HG03558 (cell line): ENCODE results near the gene FRAS1.
"Not testable (repeated sequence)": the region's sequence is repeated elsewhere in the genome, so short reads cannot be mapped to it uniquely, and the experiment has no call there.

ENCODE experiments used
- ATAC-seq: cut with Tn5 transposase; IDR thresholded peaks from one replicate; pipeline ENCODE4 v1.9.1; 2021; ENCODE audit warnings: moderate number of reproducible peaks; ENCODE audit not compliant: unreplicated experiment; ENCODE audit errors: extremely low read depth

FRAS1 gene

DNA sequence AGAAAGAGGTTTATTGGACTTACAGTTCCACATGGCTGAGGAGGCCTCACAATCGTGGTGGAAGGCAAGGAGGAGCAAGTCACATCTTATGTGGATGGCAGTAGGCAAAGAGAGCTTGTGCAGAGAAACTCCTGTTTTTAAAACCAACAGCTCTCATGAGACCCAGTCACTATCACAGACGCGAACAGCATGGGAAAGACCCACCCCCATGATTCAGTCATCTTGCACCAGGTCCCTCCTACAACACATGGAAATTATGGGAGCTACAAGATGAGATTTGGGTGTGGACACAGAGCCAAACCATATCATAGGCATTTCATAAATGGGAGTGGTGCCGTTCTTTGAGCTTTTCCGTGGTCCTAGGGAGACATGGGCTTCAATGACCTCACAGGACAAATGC is 35.2 kb downstream of the FRAS1 start:
- ATAC-seq, result not testable (repeated sequence)

DNA sequence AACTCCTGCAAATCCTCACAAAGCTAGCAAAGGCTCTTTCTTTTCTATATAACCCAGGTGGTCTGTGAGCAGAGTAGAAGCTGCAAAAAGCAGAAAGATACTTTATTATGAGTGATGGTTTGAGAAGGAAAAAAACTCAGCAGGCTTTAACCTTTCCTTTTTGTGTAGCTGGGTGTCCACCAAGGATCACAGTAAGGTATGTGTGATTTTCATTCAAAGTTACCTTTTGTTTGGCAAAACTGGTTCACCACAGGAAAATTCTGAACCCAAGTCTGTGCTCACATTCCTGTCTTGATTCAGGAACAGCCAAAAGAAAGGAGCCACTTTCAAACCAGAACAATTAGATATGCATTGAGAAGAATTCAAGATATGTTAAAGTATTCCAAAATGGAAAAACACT is 35.7 kb downstream of the FRAS1 start:
- no peak for ATAC-seq

GRCh38 chr4:78095081-78095480 is 38.0 kb downstream of the FRAS1 start:
- no peak for ATAC-seq

DNA sequence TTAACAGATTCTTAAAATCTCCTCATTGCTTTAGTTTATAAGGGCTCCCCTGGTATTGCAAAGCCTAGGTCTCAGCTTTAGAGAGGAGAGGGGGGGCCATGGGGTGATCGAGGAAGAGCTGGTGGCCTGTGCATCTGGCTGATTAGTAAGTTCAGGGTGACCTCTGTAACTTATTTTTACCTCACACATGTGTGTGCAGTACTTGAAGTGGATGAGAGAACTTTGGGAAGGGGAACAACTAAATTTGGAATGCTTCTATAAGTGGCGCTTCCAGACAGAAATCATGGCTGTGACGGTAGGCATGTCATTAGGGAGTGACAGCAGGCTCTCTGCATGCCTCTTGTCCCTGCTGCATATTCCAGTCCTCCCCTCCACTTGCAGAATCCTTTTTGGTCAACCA is 41.9 kb downstream of the FRAS1 start:
- ATAC-seq, result no peak

DNA sequence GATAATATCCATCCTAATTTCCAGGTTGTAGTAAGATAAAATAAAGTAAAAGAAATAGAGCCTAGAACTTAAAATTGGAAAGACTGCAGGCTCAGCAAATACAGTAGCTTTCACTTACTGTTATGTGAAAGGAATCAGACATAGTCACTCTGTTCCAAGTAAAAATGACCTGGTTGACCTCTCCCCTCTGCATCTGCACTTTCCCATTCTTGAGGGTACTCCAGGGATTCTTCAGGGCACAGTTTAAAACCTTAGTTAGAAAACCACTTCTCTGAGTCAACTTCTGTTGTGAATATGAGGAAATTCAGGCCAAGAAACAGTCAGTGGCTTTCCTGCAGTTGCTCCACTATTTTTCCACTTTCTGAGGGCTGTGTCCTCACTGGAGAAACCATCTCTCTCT is 42.9 kb downstream of the FRAS1 start:
- no peak for ATAC-seq

DNA sequence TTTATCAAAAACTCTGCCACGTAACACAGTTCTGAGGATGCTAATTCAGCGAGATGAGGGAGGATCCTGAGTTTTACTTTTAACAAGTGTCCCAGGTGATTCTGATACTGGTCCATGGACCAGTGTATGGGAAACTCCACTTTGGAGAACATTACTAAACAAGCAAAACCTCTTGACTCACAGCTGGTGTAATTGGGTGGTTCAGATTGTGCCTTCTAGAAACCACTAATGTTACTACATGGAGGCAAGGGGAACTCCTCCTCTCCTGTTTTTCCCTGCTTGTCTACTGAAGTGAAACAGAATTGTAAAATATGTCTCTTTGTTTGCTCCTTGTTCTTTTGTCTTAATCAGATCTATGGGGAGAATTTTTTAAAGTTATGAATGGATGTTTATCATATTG is 62.6 kb downstream of the FRAS1 start:
- no peak for ATAC-seq

GRCh38 chr4:78120144-78120880 is 63.2 kb downstream of the FRAS1 start:
- ATAC-seq, result no peak

GRCh38 chr4:78121338-78121904 is 64.3 kb downstream of the FRAS1 start:
- no peak for ATAC-seq

DNA sequence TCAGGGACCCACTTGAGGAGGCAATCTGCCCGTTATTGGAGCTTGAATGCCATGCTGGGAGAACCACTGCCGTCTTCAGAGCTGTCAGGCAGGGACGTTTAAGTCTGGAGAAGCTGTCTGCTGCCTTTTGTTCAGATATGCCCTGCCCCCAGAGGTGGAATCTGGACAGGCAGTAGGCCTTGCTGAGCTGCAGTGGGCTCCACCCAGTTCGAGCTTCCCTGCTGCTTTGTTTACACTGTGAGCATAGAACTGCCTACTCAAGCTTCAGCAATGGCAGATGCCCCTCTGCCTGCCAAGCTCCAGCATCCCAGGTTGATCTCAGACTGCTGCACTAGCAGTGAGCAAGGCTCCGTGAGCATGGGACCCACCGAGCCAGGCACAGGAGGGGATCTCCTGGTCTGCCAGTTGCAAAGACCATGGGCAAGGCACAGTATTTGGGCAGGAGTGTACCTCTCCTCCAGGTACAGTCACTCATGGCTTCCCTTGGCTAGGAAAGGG is 68.8 kb downstream of the FRAS1 start:
- not testable (repeated sequence) for ATAC-seq

GRCh38 chr4:78129383-78130108 is 72.4 kb downstream of the FRAS1 start:
- ATAC-seq, result no peak

- no peak for ATAC-seq
These were observed 74.3 kb downstream of the FRAS1 start for GRCh38 chr4:78131403-78131802.

DNA sequence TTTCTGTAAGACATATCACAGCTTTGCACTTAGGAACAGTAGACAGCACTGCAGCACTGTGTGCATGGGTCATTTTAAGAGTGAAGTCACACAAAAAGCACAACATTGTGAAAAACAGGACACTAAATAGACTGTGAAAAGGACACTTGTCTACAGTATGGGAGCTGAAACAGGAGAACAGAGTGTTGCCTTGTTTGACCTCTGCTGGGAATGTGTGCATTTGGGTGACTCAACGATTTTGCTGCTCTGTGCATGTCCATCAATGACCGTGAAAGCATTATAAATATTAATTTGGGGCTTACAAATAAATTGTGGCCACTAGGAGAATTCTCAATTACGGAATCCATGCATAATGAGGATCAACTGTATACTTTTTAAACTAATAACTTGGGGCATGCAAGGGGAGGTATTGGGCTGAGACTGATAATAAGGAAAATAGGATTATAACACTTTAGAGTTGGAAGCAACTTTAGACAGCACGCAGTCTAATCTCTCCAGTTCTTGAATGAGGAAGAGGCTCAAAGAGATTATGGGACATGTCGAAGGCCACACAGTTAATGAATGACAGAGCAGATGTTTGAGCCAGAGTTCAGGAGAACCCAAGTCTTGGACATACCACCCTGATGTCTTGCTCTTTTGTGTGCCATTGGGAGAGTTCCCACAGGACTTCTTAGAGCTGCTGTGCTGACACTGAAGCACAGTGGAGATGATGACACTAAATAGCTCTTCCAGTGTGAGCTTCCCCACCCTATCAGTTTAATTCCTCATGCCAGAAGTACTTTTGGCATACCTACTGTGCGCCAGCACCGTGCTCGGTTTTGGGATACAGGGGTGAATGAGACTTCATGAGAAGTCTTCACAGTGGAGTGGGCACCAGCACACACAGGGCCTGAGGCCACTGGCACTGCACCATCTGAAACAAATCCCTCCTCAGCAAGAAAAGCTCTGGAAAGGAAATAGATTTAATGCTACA is 79.3 kb downstream of the FRAS1 start:
- ATAC-seq, result no peak

DNA sequence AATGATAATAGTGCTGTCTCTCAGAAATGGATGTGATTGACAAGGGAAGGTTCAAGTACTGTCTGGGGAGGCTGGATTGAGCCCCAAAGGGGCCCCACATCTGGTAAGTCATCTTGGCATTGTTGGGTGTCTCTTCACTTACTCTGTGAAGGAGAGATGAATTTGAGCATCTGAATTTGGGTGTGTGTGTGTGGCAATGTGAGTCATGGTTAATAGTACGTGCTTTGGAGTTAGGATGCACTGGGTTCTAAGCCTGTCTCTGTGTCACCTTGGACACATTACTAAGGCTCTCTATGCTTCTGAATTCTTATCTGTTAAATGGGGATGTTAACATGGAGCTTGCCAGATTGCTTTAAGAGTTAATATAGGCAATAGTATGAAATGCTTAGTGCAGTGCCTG is 80.4 kb downstream of the FRAS1 start:
- ATAC-seq, result no peak

DNA sequence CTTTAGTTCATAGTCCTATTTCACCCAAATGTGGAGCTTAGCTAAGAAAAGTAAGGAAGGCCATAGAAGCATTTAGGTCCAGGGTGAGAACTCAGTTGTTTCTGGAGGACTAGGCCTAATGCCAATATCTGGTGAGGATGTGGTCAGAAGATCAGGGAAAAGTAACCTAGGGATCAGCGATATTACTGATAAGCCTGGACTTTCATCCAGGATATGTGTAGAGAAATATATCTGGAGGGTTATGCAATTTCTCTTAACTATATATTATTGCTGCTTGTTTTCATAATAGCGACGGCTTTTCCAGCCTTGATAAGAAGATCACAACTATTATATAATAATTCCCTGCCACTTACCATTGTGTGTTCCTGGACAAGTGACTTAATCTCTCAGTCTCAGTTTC is 81.1 kb downstream of the FRAS1 start:
- ATAC-seq, result no peak

DNA sequence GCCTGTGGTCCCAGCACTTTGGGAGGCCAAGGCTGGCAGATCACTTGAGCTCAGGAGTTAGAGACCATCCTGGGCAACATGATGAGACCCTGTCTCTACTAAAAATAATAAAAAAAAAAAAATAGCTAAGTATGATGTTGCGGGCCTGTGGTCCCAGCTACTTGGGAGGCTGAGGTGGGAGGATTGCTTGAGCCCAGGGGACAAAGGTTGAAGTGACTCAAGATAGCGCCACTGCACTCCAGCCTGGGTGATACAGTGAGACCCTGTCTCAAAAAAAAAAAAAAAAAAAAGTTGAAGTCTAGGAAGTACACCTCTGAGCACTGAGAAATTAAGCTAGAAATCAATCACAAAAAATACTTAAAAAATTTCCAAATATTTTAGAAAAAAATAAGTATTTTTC is 86.5 kb downstream of the FRAS1 start:
- no peak for ATAC-seq

GRCh38 chr4:78145008-78145407 is 87.9 kb downstream of the FRAS1 start:
- ATAC-seq, result no peak

GRCh38 chr4:78145622-78146021 is 88.5 kb downstream of the FRAS1 start:
- ATAC-seq, result no peak

- no peak for ATAC-seq
These were observed 92.8 kb downstream of the FRAS1 start for GRCh38 chr4:78149751-78150542.

- no peak for ATAC-seq
These were observed 93.4 kb downstream of the FRAS1 start for GRCh38 chr4:78150543-78150864.

GRCh38 chr4:78152795-78153194 is 95.7 kb downstream of the FRAS1 start:
- no peak for ATAC-seq
